GM23338 (cell line): Measurements from ENCODE around the gene ATP9A.

ENCODE experiments used
- CREB1 ChIP-seq: fragments of 250-450 bp; sonication (Bioruptor Pico); IDR thresholded peaks from 2 replicates; pipeline ENCODE4 v1.5.0; 2020; ENCODE audit warnings: low read depth, mild to moderate bottlenecking, moderate library complexity
- EZH2phosphoT487 ChIP-seq: fragments of 200-600 bp; sonication (generic); IDR thresholded peaks from one replicate; pipeline ENCODE4 v1.8.1; 2018; ENCODE audit warnings: antibody characterized with exemption; ENCODE audit not compliant: unreplicated experiment
- JUNB ChIP-seq: IDR thresholded peaks from one replicate; pipeline ENCODE4 v1.6.1; 2016; ENCODE audit warnings: antibody characterized with exemption; ENCODE audit not compliant: unreplicated experiment
- NANOG ChIP-seq: IDR thresholded peaks from 2 replicates; pipeline ENCODE4 v1.6.1; 2016; ENCODE audit warnings: antibody characterized with exemption, borderline replicate concordance
- POLR2AphosphoS5 ChIP-seq: IDR thresholded peaks from 2 replicates; pipeline ENCODE4 v1.6.1; 2016; ENCODE audit warnings: antibody characterized with exemption, low read depth
- TF ChIP-seq, protein P1 (sequence below), 2 experiments: fragments of 200-600 bp in 1 of 2; sonication (generic) in 1 of 2; conservative IDR thresholded peaks; 2 replicates each; pipeline versions ENCODE4 v1.5.1 to v1.6.1; 2016 to 2017; ENCODE audit warnings: antibody characterized with exemption in 2 of 2, low read depth in 2 of 2, mild to moderate bottlenecking in 2 of 2, moderate library complexity in 1 of 2
- TF ChIP-seq, protein P2 (sequence below): IDR thresholded peaks from one replicate; pipeline ENCODE4 v1.6.1; 2018; ENCODE audit warnings: antibody characterized with exemption; ENCODE audit not compliant: unreplicated experiment
- TF ChIP-seq, protein P3 (sequence below): fragments of 250-450 bp; sonication (Bioruptor Pico); IDR thresholded peaks from 2 replicates; pipeline ENCODE4 v1.5.0; 2020; ENCODE audit warnings: mild to moderate bottlenecking, moderate library complexity
- TF ChIP-seq, protein P4 (sequence below): IDR thresholded peaks from 2 replicates; pipeline ENCODE4 v1.6.1; 2016; ENCODE audit warnings: antibody characterized with exemption

DNA sequence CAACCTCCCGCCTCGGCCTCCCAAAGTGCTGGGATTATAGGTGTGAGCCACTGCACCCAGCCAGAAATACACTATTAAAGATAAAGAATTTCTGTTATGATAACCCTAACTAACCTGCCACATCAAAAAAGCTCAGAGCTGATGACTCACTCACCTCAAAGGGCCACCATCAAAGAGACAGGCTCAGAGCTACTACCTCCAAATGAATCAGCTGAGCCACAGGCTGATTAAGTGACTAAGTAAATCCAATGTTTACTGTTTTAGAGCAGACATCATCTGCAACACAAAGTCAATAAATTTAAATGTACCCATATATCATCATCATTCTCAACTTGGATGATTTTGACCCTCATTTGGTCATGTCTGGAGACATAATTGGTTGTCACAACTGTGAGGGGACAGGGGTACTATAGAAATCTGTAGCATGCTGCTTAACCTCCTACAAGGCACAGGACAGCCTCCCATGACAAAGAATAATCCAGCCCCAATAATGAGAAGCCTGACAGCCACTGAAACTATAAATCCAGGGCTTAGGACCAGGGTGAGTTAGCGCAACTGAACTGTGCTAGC, 106.5 kb downstream of the ATP9A start:
- TF ChIP-seq, protein P1, sequence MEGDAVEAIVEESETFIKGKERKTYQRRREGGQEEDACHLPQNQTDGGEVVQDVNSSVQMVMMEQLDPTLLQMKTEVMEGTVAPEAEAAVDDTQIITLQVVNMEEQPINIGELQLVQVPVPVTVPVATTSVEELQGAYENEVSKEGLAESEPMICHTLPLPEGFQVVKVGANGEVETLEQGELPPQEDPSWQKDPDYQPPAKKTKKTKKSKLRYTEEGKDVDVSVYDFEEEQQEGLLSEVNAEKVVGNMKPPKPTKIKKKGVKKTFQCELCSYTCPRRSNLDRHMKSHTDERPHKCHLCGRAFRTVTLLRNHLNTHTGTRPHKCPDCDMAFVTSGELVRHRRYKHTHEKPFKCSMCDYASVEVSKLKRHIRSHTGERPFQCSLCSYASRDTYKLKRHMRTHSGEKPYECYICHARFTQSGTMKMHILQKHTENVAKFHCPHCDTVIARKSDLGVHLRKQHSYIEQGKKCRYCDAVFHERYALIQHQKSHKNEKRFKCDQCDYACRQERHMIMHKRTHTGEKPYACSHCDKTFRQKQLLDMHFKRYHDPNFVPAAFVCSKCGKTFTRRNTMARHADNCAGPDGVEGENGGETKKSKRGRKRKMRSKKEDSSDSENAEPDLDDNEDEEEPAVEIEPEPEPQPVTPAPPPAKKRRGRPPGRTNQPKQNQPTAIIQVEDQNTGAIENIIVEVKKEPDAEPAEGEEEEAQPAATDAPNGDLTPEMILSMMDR (conservative IDR thresholded peaks at IDR 0.05; ENCODE audit: low read depth in 2 of 2): no peak
- TF ChIP-seq POLR2AphosphoS5 (no peak), EZH2phosphoT487 (no peak), JUNB (no peak), NANOG (no peak), CREB1 (CRISPR knock-in tag) (no peak)
- TF ChIP-seq, protein P2, sequence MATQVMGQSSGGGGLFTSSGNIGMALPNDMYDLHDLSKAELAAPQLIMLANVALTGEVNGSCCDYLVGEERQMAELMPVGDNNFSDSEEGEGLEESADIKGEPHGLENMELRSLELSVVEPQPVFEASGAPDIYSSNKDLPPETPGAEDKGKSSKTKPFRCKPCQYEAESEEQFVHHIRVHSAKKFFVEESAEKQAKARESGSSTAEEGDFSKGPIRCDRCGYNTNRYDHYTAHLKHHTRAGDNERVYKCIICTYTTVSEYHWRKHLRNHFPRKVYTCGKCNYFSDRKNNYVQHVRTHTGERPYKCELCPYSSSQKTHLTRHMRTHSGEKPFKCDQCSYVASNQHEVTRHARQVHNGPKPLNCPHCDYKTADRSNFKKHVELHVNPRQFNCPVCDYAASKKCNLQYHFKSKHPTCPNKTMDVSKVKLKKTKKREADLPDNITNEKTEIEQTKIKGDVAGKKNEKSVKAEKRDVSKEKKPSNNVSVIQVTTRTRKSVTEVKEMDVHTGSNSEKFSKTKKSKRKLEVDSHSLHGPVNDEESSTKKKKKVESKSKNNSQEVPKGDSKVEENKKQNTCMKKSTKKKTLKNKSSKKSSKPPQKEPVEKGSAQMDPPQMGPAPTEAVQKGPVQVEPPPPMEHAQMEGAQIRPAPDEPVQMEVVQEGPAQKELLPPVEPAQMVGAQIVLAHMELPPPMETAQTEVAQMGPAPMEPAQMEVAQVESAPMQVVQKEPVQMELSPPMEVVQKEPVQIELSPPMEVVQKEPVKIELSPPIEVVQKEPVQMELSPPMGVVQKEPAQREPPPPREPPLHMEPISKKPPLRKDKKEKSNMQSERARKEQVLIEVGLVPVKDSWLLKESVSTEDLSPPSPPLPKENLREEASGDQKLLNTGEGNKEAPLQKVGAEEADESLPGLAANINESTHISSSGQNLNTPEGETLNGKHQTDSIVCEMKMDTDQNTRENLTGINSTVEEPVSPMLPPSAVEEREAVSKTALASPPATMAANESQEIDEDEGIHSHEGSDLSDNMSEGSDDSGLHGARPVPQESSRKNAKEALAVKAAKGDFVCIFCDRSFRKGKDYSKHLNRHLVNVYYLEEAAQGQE: no peak
- TF ChIP-seq, protein P3, sequence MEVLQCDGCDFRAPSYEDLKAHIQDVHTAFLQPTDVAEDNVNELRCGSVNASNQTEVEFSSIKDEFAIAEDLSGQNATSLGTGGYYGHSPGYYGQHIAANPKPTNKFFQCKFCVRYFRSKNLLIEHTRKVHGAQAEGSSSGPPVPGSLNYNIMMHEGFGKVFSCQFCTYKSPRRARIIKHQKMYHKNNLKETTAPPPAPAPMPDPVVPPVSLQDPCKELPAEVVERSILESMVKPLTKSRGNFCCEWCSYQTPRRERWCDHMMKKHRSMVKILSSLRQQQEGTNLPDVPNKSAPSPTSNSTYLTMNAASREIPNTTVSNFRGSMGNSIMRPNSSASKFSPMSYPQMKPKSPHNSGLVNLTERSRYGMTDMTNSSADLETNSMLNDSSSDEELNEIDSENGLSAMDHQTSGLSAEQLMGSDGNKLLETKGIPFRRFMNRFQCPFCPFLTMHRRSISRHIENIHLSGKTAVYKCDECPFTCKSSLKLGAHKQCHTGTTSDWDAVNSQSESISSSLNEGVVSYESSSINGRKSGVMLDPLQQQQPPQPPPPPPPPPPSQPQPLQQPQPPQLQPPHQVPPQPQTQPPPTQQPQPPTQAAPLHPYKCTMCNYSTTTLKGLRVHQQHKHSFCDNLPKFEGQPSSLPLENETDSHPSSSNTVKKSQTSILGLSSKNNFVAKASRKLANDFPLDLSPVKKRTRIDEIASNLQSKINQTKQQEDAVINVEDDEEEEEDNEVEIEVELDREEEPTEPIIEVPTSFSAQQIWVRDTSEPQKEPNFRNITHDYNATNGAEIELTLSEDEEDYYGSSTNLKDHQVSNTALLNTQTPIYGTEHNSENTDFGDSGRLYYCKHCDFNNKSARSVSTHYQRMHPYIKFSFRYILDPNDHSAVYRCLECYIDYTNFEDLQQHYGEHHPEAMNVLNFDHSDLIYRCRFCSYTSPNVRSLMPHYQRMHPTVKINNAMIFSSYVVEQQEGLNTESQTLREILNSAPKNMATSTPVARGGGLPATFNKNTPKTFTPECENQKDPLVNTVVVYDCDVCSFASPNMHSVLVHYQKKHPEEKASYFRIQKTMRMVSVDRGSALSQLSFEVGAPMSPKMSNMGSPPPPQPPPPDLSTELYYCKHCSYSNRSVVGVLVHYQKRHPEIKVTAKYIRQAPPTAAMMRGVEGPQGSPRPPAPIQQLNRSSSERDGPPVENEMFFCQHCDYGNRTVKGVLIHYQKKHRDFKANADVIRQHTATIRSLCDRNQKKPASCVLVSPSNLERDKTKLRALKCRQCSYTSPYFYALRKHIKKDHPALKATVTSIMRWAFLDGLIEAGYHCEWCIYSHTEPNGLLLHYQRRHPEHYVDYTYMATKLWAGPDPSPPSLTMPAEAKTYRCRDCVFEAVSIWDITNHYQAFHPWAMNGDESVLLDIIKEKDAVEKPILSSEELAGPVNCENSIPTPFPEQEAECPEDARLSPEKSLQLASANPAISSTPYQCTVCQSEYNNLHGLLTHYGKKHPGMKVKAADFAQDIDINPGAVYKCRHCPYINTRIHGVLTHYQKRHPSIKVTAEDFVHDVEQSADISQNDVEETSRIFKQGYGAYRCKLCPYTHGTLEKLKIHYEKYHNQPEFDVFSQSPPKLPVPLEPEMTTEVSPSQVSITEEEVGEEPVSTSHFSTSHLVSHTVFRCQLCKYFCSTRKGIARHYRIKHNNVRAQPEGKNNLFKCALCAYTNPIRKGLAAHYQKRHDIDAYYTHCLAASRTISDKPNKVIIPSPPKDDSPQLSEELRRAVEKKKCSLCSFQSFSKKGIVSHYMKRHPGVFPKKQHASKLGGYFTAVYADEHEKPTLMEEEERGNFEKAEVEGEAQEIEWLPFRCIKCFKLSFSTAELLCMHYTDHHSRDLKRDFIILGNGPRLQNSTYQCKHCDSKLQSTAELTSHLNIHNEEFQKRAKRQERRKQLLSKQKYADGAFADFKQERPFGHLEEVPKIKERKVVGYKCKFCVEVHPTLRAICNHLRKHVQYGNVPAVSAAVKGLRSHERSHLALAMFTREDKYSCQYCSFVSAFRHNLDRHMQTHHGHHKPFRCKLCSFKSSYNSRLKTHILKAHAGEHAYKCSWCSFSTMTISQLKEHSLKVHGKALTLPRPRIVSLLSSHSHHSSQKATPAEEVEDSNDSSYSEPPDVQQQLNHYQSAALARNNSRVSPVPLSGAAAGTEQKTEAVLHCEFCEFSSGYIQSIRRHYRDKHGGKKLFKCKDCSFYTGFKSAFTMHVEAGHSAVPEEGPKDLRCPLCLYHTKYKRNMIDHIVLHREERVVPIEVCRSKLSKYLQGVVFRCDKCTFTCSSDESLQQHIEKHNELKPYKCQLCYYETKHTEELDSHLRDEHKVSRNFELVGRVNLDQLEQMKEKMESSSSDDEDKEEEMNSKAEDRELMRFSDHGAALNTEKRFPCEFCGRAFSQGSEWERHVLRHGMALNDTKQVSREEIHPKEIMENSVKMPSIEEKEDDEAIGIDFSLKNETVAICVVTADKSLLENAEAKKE (CRISPR knock-in tag): no peak
- TF ChIP-seq, protein P4, sequence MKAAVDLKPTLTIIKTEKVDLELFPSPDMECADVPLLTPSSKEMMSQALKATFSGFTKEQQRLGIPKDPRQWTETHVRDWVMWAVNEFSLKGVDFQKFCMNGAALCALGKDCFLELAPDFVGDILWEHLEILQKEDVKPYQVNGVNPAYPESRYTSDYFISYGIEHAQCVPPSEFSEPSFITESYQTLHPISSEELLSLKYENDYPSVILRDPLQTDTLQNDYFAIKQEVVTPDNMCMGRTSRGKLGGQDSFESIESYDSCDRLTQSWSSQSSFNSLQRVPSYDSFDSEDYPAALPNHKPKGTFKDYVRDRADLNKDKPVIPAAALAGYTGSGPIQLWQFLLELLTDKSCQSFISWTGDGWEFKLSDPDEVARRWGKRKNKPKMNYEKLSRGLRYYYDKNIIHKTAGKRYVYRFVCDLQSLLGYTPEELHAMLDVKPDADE: no peak
